SH-SY5Y (cell line): Measurements from ENCODE around the gene ELMO1.

Experiments used
- GATA2 ChIP-seq: IDR thresholded peaks from 2 replicates; pipeline ENCODE4 v1.6.1; 2011; ENCODE audit warnings: mild to moderate bottlenecking, low read depth, low read length
- GATA3 ChIP-seq: IDR thresholded peaks from 2 replicates; pipeline ENCODE4 v1.6.1; 2011; ENCODE audit warnings: low read depth, mild to moderate bottlenecking, low read length, moderate library complexity

DNA sequence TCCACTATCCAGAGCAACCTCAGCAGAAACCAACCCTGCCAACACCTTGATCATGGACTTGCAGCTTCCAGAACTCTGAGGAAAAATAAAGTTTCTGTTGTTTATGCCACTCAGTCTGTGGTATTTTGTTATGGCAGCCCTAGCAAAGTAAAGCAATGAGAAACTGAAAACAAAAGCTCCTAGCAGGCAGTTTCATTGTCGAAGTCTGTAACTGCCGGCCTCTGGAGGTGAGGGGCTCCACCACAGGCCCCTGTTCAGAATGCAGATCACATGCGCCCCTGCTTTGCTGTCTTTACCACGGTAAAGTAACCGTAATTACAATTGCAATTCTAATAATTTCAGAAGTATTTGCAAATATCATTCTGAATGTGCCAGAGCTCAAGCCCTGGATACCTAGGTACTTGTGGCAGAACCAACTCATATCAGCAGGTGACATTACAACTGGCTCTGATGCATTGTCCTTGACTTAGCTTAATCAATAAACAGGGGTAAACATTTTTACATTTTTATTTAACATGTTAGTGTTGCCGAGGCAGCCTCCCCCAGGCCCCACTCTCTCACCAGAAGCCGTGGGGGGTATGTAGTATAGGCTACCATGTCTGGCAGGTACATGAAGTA, 193.2 kb downstream of the ELMO1 start:
- TF ChIP-seq GATA2, result no peak
- TF ChIP-seq GATA3, result no peak
